HG03571 (cell line): ENCODE measurements around the gene KRTAP9-1.
"Not testable (repeated sequence)": the region's sequence is repeated elsewhere in the genome, so short reads cannot be mapped to it uniquely, and the experiment has no call there.

Experiments used
- ATAC-seq: cut with Tn5 transposase; IDR thresholded peaks from one replicate; pipeline ENCODE4 v1.9.1; 2021; ENCODE audit not compliant: unreplicated experiment

Gene KRTAP9-1

DNA sequence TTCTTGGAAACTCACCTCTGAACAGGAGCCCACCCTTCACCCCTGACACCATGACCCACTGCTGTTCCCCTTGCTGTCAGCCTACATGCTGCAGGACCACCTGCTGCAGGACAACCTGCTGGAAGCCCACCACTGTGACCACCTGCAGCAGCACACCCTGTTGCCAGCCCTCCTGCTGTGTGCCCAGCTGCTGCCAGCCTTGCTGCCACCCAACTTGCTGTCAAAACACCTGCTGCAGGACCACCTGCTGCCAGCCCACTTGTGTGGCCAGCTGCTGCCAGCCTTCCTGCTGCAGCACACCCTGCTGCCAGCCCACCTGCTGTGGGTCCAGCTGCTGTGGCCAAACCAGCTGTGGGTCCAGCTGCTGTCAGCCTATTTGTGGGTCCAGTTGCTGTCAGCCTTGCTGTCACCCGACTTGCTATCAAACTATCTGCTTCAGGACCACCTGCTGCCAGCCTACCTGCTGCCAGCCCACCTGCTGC, at the start of gene KRTAP9-1:
TSS of gene KRTAP9-1 (plus strand) at position 51 of the 482 bp plus-strand sequence. CDS start at position 51, 0 bp downstream.
- not testable (repeated sequence) for ATAC-seq

DNA sequence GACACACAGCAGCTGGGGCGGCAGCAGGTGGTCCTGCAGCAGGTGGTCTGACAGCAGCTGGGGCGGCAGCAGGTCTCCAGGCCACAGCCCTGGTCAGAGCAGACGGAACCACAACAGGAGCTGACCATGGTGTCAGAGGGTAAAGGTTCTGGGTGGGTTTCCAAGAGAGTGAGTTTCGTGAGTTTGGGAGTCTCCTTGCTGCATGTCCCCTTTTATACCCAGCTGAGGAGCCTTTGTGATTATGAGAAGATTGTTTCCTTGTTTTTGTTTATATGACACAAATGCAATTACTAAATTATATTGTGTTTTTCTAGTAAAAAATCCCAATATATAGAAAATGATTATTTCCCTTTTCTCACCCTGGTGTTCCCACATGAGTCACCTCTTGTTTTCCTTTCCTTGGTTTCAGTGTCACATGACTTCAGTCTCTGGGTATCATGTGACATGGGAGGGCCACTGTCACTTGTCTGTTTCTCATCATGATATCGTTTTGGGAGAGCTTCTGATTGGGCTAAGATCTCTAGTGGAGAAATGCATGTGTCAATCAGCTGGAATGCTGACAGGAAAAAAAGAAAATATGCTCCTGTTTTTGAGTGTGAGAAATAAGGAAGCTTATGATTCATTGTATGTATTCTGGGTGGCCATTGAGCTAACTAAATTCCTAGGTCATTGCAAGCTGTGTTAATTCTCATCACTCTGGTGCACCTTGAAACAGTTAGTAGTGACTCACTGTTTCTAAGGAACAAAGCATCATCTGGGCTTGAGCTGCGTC, 49.1 kb upstream of the KRTAP9-1 start, which contains the start of gene KRTAP4-6:
TSS of gene KRTAP4-6 (minus strand) at position 185 of the 772 bp plus-strand sequence. CDS start at position 128, 57 bp downstream.
- ATAC-seq, result no peak

DNA sequence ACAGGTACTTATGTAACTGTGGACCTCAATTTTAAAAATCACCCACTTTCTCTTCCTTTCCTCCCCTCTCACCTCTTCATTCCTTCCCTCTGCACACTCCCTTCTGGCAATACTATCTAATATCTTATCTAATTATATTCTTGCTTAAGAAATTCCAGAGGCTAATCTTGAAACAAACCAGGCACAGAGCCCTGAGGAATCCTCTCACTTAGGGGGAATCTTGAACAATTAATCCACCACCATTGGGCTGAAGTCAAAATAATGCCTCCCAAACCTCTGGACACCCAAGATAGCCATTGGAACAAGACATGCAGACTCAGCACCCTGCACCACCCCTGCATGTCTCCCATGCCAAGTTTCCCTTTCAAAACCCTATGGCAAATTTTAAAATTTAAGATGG, 48.3 kb upstream of the KRTAP9-1 start:
- ATAC-seq, result no peak

DNA sequence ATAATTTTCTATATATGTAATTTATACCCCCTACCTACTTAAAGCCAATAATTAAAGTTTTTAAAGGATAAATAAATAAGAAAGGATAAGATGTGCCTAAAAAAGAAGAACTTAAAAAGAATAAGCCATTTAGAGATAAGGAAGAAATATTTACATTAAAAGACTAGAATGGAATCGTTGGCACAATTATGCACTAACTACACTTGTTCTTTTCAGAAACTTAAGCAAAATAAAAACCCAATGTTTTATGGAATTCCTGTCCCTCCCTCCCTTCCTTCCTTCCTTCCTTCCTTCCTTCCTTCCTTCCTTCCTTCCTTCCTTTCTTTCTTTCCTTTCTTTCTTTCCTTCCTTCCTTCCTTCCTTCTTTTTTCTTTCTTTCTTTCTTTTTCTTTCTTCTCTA, 44.8 kb upstream of the KRTAP9-1 start:
- ATAC-seq, result no peak

GRCh38 chr17:41145261-41145660, 44.4 kb upstream of the KRTAP9-1 start:
- ATAC-seq, result no peak

DNA sequence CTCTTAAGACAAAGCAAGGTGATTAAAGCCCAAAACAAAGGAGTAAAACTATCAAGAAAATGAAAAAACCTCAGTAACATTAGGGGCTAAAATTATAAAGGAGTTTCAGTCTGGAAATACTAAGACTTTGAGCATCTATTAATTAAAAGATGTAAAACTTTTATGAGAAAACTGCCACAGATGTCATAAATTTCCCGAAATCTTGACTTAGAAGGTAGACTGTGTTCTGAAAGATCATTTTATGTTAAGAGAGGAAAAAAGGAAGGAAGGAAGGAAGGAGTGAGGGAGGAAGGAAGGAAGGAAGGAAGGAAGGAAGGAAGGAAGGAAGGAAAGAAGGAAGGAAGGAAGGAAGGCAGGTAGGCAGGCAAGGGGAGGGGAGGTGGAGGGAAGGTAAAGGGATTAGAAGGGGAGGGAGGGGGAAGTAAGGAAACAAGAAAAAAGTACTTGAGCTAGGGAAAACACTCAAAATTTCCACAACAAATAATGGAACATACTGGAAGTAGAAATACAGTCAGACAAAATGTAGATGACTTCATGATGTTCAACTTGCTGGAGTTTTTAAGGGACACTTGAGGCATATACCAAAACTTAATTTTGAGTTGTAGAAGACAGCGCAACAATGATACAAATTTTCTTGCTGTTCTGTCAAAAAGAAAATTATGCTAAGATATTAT, 42.0 kb upstream of the KRTAP9-1 start:
- no peak for ATAC-seq

GRCh38 chr17:41148971-41149651, 40.6 kb upstream of the KRTAP9-1 start:
- not testable (repeated sequence) for ATAC-seq

DNA sequence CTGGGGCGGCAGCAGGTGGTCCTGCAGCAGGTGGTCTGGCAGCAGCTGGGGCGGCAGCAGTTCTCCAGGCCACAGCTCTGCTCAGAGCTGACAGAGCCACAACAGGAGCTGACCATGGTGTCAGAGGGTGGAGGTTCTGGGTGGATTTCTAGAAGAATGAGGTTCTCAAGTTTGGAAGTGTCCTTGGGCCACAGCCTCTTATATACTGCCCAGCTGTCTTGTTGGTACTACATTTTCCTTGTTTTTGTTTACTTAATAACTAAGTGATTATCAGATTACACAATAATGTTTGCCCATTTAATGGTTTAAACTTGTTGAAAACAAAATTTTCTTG, 40.1 kb upstream of the KRTAP9-1 start, which contains the start of gene KRTAP4-5:
TSS of gene KRTAP4-5 (minus strand) at position 174 of the 334 bp plus-strand sequence. CDS start at position 116, 58 bp downstream.
- ATAC-seq, result no peak

GRCh38 chr17:41150026-41150425, 39.7 kb upstream of the KRTAP9-1 start:
- no peak for ATAC-seq

GRCh38 chr17:41151525-41151924, 38.2 kb upstream of the KRTAP9-1 start:
- no peak for ATAC-seq

DNA sequence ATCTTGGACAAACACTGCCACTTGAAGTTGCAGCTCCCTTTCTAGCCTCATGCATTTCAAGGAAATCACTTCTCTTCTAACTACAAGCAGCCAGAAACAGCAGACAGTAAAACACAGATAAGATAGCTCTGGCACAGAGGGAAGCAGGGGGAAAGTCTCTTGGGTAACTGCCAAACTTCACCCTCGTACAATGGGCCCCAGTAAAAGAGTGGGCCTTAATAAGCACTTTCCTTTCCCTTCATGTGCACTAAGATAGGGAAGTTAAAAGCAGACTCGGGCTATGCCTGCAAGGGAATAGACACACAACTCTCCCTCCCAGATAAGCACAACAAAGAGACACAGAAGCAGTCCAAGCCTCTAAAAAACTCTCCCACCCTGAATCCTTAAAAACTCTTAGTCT, 35.8 kb upstream of the KRTAP9-1 start:
- ATAC-seq, result no peak

- not testable (repeated sequence) for ATAC-seq
Measured at GRCh38 chr17:41160190-41160589, 29.5 kb upstream of the KRTAP9-1 start.

GRCh38 chr17:41160648-41161047, 29.0 kb upstream of the KRTAP9-1 start, which contains the start of gene KRTAP4-4:
KRTAP4-4 (minus strand) TSS chr17:41160748; CDS start chr17:41160691, 57 bp downstream.
- no peak for ATAC-seq

DNA sequence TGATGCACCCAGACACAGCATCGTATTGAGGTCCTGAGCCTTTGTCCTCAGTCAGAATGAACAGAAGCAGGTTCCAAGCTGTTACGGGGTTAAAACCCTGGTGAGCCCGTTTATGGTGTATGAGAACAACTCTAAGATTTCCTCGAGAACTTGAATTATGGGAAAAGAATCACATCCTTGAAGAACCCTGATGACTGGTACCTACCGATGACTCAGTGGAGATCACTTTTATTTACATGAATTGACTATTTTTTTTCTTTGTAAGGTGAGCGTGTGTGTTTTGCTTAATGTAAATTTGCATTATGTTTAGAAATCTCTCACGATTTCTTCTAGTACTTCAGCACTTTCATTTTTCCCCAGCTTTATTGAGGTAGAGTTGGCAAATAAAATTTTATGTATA, 25.9 kb upstream of the KRTAP9-1 start:
- ATAC-seq, result no peak

DNA sequence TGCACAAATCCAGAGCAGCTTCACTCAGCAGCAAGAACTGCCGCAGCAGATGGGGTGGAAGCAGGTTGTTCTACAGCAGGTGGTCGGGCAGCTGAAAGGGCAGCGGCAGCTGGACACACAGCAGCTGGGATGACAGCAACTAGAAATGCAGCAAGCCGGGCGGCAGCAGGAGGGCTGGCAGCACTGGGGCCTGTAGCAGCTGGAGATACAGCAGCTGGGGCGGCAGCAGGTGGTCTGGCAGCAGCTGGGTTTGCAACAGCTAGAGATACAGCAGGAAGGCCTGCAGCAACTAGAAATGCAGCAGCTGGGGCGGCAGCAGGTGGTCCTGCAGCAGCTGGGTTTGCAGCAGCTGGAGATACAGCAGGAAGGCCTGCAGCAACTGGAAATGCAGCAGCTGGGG, 22.1 kb upstream of the KRTAP9-1 start:
- ATAC-seq, result no peak

- ATAC-seq, result no peak
Measured at GRCh38 chr17:41168121-41168520, 21.6 kb upstream of the KRTAP9-1 start, which contains the start of gene KRTAP4-3. KRTAP4-3 (minus strand) TSS chr17:41168221; CDS start chr17:41168172, 49 bp downstream.

GRCh38 chr17:41171886-41172285, 17.8 kb upstream of the KRTAP9-1 start:
- ATAC-seq, result no peak

DNA sequence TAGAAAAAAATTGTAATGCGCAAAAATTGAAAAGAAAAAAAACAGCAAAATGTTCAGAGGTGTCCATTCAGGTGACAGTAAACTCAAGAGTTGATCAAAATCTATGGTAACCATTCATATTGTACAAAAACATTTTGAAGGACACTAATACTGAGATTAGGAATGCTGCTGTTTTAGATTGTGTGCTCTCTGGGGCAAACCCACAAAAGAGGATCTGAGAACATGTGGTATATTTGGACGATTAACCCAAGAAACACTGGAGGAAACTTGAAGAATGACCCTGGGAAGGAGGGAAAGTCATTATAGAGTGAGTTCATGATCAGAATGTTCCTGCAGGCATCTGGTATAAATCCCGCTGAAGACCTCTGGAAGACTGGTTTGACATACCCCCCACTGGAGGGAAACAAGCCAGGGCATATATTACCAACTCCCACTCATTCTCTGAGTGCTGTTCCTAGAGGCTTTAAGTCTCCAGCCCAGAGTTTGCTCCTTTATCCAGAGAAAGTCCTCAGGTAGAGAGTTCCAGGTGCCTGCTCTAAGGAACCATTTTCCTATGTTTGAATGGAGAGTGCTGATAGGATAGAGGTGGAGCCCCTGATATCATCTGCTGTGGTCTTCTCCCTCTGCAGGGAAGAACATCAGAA, 12.8 kb upstream of the KRTAP9-1 start:
- ATAC-seq, result no peak

- ATAC-seq, result no peak
Measured at GRCh38 chr17:41177727-41178271, 11.9 kb upstream of the KRTAP9-1 start, which contains the start of gene KRTAP4-2. KRTAP4-2 (minus strand) TSS chr17:41178221; CDS start chr17:41178164, 57 bp downstream.

DNA sequence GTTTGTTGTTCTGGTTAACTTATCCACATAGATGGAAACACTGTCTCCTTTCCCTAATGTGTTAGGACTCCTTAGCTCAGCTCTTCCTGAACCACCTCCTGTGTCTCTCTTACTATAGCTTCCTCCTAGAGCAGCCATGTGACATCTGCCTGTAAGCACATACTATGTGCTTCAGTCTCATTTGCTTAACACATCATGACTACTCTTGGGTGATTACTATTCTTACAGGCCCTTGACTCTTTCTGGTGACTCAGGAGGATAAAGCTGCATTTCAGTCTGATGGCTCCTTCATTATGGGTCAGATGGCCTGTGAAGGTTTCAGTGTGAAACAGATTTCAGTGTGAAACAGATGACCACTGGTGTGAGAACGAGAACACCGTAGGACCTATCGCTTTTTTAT, 11.3 kb upstream of the KRTAP9-1 start:
- ATAC-seq, result no peak
